SH-SY5Y (cell line): ENCODE measurements around the gene CNIH4.

Source experiments
- GATA2 ChIP-seq: IDR thresholded peaks from 2 replicates; pipeline ENCODE4 v1.6.1; 2011; ENCODE audit warnings: mild to moderate bottlenecking, low read depth, low read length
- GATA3 ChIP-seq: IDR thresholded peaks from 2 replicates; pipeline ENCODE4 v1.6.1; 2011; ENCODE audit warnings: low read depth, mild to moderate bottlenecking, low read length, moderate library complexity

- TF ChIP-seq GATA2 (no peak), GATA3 (no peak)
These were observed 44.7 kb upstream of the CNIH4 start for GRCh38 chr1:224312025-224312424.
